ENCODE measurements around the gene HABP2.

The HABP2 gene

DNA sequence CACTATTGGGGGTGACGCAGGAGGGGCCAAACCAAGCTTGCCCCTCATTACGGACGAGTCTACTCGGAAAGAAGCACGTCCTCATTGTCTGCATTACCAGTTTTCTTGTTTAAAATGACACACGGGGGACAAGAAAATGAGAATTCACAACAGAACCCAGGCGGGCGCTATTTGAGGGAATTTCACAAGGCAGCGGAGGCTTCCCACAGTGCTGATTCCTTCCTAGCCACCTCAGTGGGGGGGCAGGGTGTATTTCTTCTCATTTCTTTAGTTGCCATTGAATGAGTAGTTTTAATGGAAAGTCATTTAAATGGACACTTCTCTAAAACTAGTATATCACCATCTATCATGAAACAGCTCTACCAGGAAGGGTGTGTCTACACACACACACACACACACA, 68.1 kb downstream of the HABP2 start:
- Histone ChIP-seq H3K27me3 (ENCODE audit: control insufficient read depth in 5 of 5, insufficient read depth in 4 of 5, low read length in 5 of 5) (peaks cover 5 to 30% (median 13%) of the 10 kb centered on the region in 5 donors), H3K27ac (ENCODE audit: low read depth, low read length) (no peak overlapping the region), H3K36me3 (ENCODE audit: control insufficient read depth in 5 of 5, insufficient read depth in 5 of 5, low read length in 5 of 5) (no peaks in the 10 kb centered on the region), H3K4me1 (ENCODE audit: control insufficient read depth in 5 of 5, insufficient read depth in 5 of 5, low read length in 5 of 5) (peaks cover 0 to 6% (median 0%) of the 10 kb centered on the region in 5 donors), H3K4me3 (ENCODE audit: low read depth in 1 of 5, low read length in 5 of 5) (no peak overlapping the region), H3K9me3 (ENCODE audit: control insufficient read depth in 5 of 5, low read length in 5 of 5) (no peaks in the 10 kb centered on the region), H3K9ac (ENCODE audit: low read length in 5 of 5) (no peak overlapping the region)

DNA sequence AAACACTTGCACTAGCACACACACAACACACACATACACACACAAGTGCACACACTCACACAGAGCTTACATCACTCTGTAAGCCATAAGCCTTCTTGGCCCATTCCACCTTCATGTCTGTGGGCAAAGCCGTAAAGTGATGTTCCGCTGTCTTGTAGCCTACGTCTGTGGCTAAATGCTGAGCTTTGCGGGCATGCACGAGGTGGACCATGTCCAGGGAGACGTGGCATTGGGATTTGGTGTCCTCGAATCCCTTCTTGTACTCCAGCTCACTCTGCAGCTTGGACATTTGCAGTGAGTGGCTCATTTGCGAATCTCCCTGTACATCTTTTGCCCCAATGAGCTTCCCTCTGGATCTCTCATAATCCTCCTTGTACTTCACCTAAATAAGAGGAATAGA, 68.9 kb downstream of the HABP2 start:
- Histone ChIP-seq H3K27ac (ENCODE audit: low read depth, low read length) (no peak overlapping the region), H3K27me3 (ENCODE audit: control insufficient read depth in 5 of 5, insufficient read depth in 4 of 5, low read length in 5 of 5) (peaks cover 4 to 24% (median 10%) of the 10 kb centered on the region in 5 donors), H3K4me3 (ENCODE audit: low read depth in 1 of 5, low read length in 5 of 5) (no peak overlapping the region), H3K4me1 (ENCODE audit: control insufficient read depth in 5 of 5, insufficient read depth in 5 of 5, low read length in 5 of 5) (peaks cover 0 to 2% (median 0%) of the 10 kb centered on the region in 5 donors), H3K9ac (ENCODE audit: low read length in 5 of 5) (no peak overlapping the region), H3K9me3 (ENCODE audit: control insufficient read depth in 5 of 5, low read length in 5 of 5) (no peaks in the 10 kb centered on the region), H3K36me3 (ENCODE audit: control insufficient read depth in 5 of 5, insufficient read depth in 5 of 5, low read length in 5 of 5) (no peaks in the 10 kb centered on the region)

DNA sequence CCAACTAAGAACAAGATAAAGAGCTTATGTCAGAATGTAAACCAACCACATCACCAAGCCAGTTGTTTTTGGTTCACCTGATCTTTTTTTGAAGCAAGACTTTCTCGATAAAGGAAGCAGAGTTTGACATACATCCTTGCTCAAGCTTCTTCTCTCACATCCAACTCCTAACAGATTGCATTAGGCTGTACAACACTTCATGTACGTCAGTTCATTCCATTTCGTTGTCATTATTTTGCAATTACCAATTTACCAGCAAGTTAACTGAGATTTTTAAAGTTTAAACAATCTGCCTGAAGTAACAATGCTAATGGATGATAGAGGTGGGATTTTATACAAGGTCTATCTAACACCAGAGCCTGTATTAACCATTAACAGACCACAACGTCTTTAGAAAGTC, 70.0 kb downstream of the HABP2 start:
- peaks cover 0 to 18% (median 6%) of the 10 kb centered on the region in 5 donors for H3K27me3 ChIP-seq (ENCODE audit: control insufficient read depth in 5 of 5, insufficient read depth in 4 of 5, low read length in 5 of 5)
- peaks cover 0 to 8% (median 0%) of the 10 kb centered on the region in 5 donors for H3K4me1 ChIP-seq (ENCODE audit: control insufficient read depth in 5 of 5, insufficient read depth in 5 of 5, low read length in 5 of 5)
- no peaks in the 10 kb centered on the region for H3K36me3 ChIP-seq (ENCODE audit: control insufficient read depth in 5 of 5, insufficient read depth in 5 of 5, low read length in 5 of 5)
- H3K4me3 ChIP-seq (ENCODE audit: low read depth in 1 of 5, low read length in 5 of 5): no peak overlapping the region
- H3K27ac ChIP-seq (ENCODE audit: low read depth, low read length): no peak overlapping the region
- H3K9ac ChIP-seq (ENCODE audit: low read length in 5 of 5): no peak overlapping the region
- no peaks in the 10 kb centered on the region for H3K9me3 ChIP-seq (ENCODE audit: control insufficient read depth in 5 of 5, low read length in 5 of 5)

DNA sequence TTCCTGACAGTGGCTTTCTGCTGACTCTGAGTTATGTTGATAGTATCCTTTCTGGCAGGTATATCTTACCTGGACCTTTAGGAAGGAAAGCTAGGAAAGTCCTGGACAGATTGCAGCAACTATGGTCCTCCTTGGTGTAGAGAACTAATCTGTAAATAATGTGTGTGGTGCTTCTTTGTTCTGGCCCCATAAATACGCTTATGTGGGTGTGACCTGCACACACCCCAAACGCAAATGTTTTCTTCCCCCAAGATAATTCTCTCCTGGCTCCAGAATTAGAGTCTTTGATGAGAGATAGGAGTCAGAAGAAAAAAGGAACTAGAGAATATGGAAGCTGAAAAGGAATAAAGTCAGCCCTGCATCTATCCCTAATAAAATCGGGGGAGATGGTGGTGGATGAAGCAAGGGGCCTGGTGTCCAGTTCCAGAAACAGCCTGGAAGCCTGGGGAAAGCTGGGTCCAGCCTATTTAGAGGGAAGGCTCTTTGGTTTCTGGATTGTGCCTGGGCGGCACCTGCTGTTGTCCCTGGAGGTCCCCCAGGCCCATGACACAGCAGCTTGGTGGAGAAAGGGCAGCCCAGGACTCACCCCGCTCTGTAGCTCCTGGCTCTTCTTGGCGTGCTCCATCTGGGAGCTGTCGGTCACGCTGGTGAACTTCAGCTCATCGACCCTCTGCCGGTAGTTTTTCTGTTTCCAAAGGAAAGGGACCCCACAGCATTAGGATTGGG, 72.8 kb downstream of the HABP2 start:
- Histone ChIP-seq H3K27me3 (ENCODE audit: control insufficient read depth in 5 of 5, insufficient read depth in 4 of 5, low read length in 5 of 5) (peaks cover 0 to 10% (median 0%) of the 10 kb centered on the region in 5 donors), H3K4me1 (ENCODE audit: control insufficient read depth in 5 of 5, insufficient read depth in 5 of 5, low read length in 5 of 5) (peaks cover 0 to 9% (median 0%) of the 10 kb centered on the region in 5 donors), H3K27ac (ENCODE audit: low read depth, low read length) (no peak overlapping the region), H3K9me3 (ENCODE audit: control insufficient read depth in 5 of 5, low read length in 5 of 5) (no peaks in the 10 kb centered on the region), H3K36me3 (ENCODE audit: control insufficient read depth in 5 of 5, insufficient read depth in 5 of 5, low read length in 5 of 5) (no peaks in the 10 kb centered on the region), H3K4me3 (ENCODE audit: low read depth in 1 of 5, low read length in 5 of 5) (no peak overlapping the region), H3K9ac (ENCODE audit: low read length in 5 of 5) (no peak overlapping the region)

DNA sequence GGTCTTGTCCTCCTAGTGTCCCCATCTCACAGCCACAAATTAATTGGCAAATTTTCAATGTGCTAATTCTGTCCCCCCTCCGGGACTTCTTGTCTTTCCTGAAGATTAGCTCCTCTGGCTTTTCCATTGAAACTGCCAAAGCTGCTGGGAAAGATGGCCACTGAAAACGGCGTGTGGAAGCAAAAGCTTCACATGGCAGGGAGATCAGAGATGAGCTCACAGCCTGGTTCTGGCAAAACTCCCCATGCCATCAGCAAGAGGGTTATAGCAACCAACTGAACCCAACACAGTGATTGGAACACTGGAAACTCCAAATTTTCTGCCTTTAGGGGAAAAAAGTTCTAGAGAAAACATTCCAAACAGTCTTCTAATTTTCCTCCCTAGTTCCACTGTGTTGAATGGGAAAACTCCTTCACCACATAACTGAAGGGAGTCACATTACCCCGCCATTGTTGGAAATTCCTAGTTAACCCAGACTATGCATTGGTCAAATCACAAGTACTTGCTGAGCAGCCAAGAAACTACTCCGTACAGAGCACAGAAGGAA, 74.0 kb downstream of the HABP2 start:
- Histone ChIP-seq H3K9me3 (ENCODE audit: control insufficient read depth in 5 of 5, low read length in 5 of 5) (no peaks in the 10 kb centered on the region), H3K9ac (ENCODE audit: low read length in 5 of 5) (no peak overlapping the region), H3K36me3 (ENCODE audit: control insufficient read depth in 5 of 5, insufficient read depth in 5 of 5, low read length in 5 of 5) (no peaks in the 10 kb centered on the region), H3K4me1 (ENCODE audit: control insufficient read depth in 5 of 5, insufficient read depth in 5 of 5, low read length in 5 of 5) (peaks cover 0 to 9% (median 0%) of the 10 kb centered on the region in 5 donors), H3K27me3 (ENCODE audit: control insufficient read depth in 5 of 5, insufficient read depth in 4 of 5, low read length in 5 of 5) (peaks cover 0 to 5% (median 0%) of the 10 kb centered on the region in 5 donors), H3K27ac (ENCODE audit: low read depth, low read length) (no peak overlapping the region), H3K4me3 (ENCODE audit: low read depth in 1 of 5, low read length in 5 of 5) (no peak overlapping the region)

DNA sequence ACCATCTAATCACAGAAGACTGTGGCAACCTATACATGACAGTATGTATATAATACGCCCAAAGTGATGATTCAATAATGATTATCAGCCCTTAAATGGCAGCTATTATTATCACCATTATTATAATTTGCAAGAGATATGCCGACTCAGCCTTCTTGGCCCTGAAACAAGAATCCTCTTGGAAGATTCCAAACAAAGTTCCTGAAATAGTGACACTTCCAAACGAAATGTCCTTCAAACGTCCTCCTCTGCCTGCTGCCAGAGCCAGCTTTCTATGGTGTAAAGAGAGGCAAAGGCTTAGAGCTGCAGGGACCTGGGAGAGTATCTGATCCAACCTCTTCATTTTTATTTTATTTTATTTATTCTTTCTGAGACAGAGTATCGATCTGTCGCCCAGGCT, 75.0 kb downstream of the HABP2 start:
- no peak overlapping the region for H3K9ac ChIP-seq (ENCODE audit: low read length in 5 of 5)
- H3K4me1 ChIP-seq (ENCODE audit: control insufficient read depth in 5 of 5, insufficient read depth in 5 of 5, low read length in 5 of 5): peaks cover 0 to 9% (median 0%) of the 10 kb centered on the region in 5 donors
- H3K4me3 ChIP-seq (ENCODE audit: low read depth in 1 of 5, low read length in 5 of 5): no peak overlapping the region
- no peak overlapping the region for H3K27ac ChIP-seq (ENCODE audit: low read depth, low read length)
- H3K9me3 ChIP-seq (ENCODE audit: control insufficient read depth in 5 of 5, low read length in 5 of 5): no peaks in the 10 kb centered on the region
- H3K27me3 ChIP-seq (ENCODE audit: control insufficient read depth in 5 of 5, insufficient read depth in 4 of 5, low read length in 5 of 5): peaks cover 0 to 5% (median 2%) of the 10 kb centered on the region in 5 donors
- no peaks in the 10 kb centered on the region for H3K36me3 ChIP-seq (ENCODE audit: control insufficient read depth in 5 of 5, insufficient read depth in 5 of 5, low read length in 5 of 5)

DNA sequence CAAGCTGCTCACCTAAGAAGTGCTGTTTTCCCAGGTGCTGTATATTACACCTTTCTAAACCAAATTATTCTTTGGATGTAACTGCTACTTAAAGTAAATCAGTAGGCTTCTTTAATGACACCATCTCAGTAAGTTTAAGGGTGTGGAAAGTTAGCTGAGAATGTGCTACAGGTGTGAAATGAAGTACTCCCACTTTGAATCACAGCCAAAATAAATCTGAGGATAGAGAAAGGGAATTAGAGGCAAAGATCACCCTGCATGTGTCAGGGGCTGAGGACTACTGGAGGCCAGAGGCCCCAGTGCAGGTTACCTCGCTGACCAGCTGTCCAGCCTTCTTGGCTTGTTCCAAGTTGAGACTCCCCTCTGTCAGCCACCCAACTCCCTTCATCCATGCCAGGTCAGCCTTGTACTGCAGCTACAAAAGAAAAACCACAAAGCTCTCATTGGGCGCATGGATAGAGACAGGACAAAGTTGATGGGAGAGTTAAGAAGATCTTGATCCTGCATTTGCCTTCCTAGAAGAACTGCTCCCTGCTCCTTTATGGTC, 75.8 kb downstream of the HABP2 start:
- Histone ChIP-seq H3K36me3 (ENCODE audit: control insufficient read depth in 5 of 5, insufficient read depth in 5 of 5, low read length in 5 of 5) (no peaks in the 10 kb centered on the region), H3K27me3 (ENCODE audit: control insufficient read depth in 5 of 5, insufficient read depth in 4 of 5, low read length in 5 of 5) (peaks cover 0 to 5% (median 2%) of the 10 kb centered on the region in 5 donors), H3K4me3 (ENCODE audit: low read depth in 1 of 5, low read length in 5 of 5) (no peak overlapping the region), H3K27ac (ENCODE audit: low read depth, low read length) (no peak overlapping the region), H3K9me3 (ENCODE audit: control insufficient read depth in 5 of 5, low read length in 5 of 5) (no peaks in the 10 kb centered on the region), H3K9ac (ENCODE audit: low read length in 5 of 5) (no peak overlapping the region), H3K4me1 (ENCODE audit: control insufficient read depth in 5 of 5, insufficient read depth in 5 of 5, low read length in 5 of 5) (peaks cover 0 to 9% (median 0%) of the 10 kb centered on the region in 5 donors)

DNA sequence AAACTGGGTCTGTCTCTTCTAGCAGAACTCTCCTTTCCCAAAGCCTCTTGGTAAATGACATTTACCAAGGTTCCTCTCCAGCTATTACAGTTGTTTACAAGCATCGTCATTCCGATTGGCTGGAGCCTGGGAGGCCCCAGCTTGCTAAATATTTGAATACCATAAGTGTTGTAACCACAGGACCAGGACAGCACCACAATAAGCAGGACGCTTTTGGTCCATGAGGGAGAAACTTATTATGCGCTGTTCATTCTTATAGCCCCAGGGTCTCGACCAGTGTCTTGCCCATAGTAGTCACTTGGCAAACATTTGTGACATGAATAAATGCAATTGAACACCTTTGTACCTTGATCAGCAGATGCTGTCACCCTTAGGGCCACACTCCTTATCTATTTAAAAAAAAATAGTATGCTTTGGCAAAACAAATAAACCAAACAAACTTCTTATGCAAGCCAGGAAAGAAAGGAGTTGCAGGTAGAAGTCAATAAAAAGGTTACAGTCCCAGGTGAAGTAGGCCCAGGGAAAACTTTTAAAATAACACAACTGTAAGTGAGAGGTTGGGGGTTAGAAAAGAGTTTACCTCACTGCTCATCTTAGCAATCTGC, 78.2 kb downstream of the HABP2 start:
- H3K36me3 ChIP-seq (ENCODE audit: control insufficient read depth in 5 of 5, insufficient read depth in 5 of 5, low read length in 5 of 5): no peaks in the 10 kb centered on the region
- H3K9ac ChIP-seq (ENCODE audit: low read length in 5 of 5): no peak overlapping the region
- peaks cover 0 to 9% (median 0%) of the 10 kb centered on the region in 5 donors for H3K4me1 ChIP-seq (ENCODE audit: control insufficient read depth in 5 of 5, insufficient read depth in 5 of 5, low read length in 5 of 5)
- peaks cover 0 to 4% (median 2%) of the 10 kb centered on the region in 5 donors for H3K9me3 ChIP-seq (ENCODE audit: control insufficient read depth in 5 of 5, low read length in 5 of 5)
- H3K4me3 ChIP-seq (ENCODE audit: low read depth in 1 of 5, low read length in 5 of 5): no peak overlapping the region
- H3K27ac ChIP-seq (ENCODE audit: low read depth, low read length): no peak overlapping the region
- H3K27me3 ChIP-seq (ENCODE audit: control insufficient read depth in 5 of 5, insufficient read depth in 4 of 5, low read length in 5 of 5): peaks cover 0 to 2% (median 0%) of the 10 kb centered on the region in 5 donors

DNA sequence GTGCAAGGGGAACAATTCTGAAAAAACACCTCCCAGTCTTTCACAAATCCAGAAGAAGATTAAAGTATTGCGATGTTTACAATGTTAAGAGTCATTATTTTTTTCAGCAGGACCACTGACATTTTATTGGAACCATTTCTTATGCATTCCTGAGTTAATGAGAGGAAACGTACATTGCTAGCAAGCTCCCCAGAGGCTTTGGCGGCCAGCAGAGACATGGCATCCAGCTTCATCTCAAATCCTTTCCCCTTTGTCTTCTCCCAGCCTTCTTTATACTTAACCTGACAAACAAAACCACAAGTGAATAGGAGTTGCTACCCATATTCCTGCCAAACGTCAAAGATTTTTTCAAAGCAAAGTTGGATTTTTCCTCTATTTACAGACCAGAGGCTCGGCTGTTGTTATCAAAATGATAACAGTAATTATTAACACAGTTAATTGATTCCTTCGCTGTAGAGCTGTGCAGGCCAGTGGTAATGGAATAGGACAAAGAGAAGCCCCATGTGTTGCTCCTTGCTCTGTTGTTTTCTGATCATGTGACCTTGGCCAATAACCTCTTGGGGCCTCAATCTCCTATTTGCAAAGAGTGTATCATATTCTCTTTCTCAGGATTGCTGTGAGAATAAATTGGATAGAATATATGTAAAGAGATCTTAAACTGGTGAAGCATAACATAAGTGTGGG, 79.0 kb downstream of the HABP2 start:
- Histone ChIP-seq H3K36me3 (ENCODE audit: control insufficient read depth in 5 of 5, insufficient read depth in 5 of 5, low read length in 5 of 5) (no peaks in the 10 kb centered on the region), H3K27ac (ENCODE audit: low read depth, low read length) (no peak overlapping the region), H3K9ac (ENCODE audit: low read length in 5 of 5) (no peak overlapping the region), H3K4me3 (ENCODE audit: low read depth in 1 of 5, low read length in 5 of 5) (no peak overlapping the region), H3K4me1 (ENCODE audit: control insufficient read depth in 5 of 5, insufficient read depth in 5 of 5, low read length in 5 of 5) (peaks cover 0 to 9% (median 0%) of the 10 kb centered on the region in 5 donors), H3K27me3 (ENCODE audit: control insufficient read depth in 5 of 5, insufficient read depth in 4 of 5, low read length in 5 of 5) (peaks cover 0 to 2% (median 0%) of the 10 kb centered on the region in 5 donors), H3K9me3 (ENCODE audit: control insufficient read depth in 5 of 5, low read length in 5 of 5) (peaks cover 0 to 4% (median 2%) of the 10 kb centered on the region in 5 donors)
